Ovary (tissue), 9 donors: ENCODE measurements around the gene KRT3. TPM values are rescaled to one million over a fixed set of nuclear protein-coding genes. Genes with fewer than 3 reads are reported as not detected.

ENCODE experiments used
- DNase-seq, 5 donors: peaks; one replicate each; pipeline ENCODE4 v3.0.0-alpha.2; 2019 to 2020
- H3K27ac ChIP-seq, 2 donors: fragments of 200-600 bp; one replicate each; pipeline versions ENCODE4 v1.5.1 to v1.8.0; 2019 to 2022
- H3K27me3 ChIP-seq: fragments of 200-600 bp; one replicate; pipeline ENCODE4 v1.8.0; 2022
- H3K36me3 ChIP-seq: fragments of 200-600 bp; sonication (generic); one replicate; pipeline ENCODE4 v1.5.1; 2019
- H3K4me1 ChIP-seq: one replicate; pipeline ENCODE4 v1.8.1; 2013; ENCODE audit warnings: mild to moderate bottlenecking, moderate library complexity; ENCODE audit not compliant: insufficient read depth
- H3K4me3 ChIP-seq: fragments of 200-600 bp; sonication (generic); one replicate; pipeline ENCODE4 v1.5.1; 2017
- H3K9me3 ChIP-seq, 2 donors: fragments of 200-600 bp in 1 of 2; sonication (generic) in 1 of 2; one replicate each; pipeline versions ENCODE4 v1.5.1 to v1.8.1; 2013 to 2019; ENCODE audit warnings: mild to moderate bottlenecking in 1 of 2, moderate library complexity in 1 of 2
- CTCF ChIP-seq, 3 donors: fragments of 450-650 bp in 2 of 3; fragments of 200-600 bp in 1 of 3; IDR thresholded peaks; one replicate each; pipeline versions ENCODE4 v1.5.1 to v1.8.0; 2016 to 2022; ENCODE audit warnings: antibody characterized with exemption in 3 of 3, mild to moderate bottlenecking in 1 of 3
- EP300 ChIP-seq: sonication (generic); formaldehyde crosslinking; IDR thresholded peaks from one replicate; pipeline ENCODE4 v1.6.1; 2017; ENCODE audit warnings: antibody characterized with exemption
- POLR2A ChIP-seq: fragments of 450-650 bp; IDR thresholded peaks from one replicate; pipeline ENCODE4 v1.6.1; 2017; ENCODE audit warnings: antibody characterized with exemption, mild to moderate bottlenecking, moderate library complexity
- WGBS, 3 donors: extraction: QIAGEN DNeasy Blood & Tissue Kit in 1 of 3; methylation state at CpG; one replicate each; pipeline versions ENCODE4 v1.1.5 to v1.1.7; 2013 to 2017; 5-methylcytosine and 5-hydroxymethylcytosine counted together
- intact Hi-C, 4 donors: fragments of 100-400 bp; cut with DNase I; formaldehyde crosslinking; loops; one replicate each; pipeline versions ENCODE4 v1.11.0 to v1.15.1; 2022 to 2023
- polyA plus RNA-seq, 2 donors: library from polyadenylated mRNA; stranded (reverse); fragments of 200-250 nt in 1 of 2; fragments of 350-450 nt in 1 of 2; fragmentation: Illumina TruSeq in 1 of 2; extraction: RNeasy Lipid Tissue Mini Kit (QIAGEN cat#74804) in 1 of 2; gene quantifications; one replicate each; pipeline ENCODE4 v1.2.3, GENCODE V29; 2013 to 2014
- total RNA-seq, 7 donors: library from RNA; depleted of rRNA in 2 of 7; stranded (reverse); fragments of >200 nt in 2 of 7; fragmentation: NEBNext Ultra II Directional in 3 of 7; extraction: Animal tissue kit (Norgen Biotek cat#: 25700) in 3 of 7; gene quantifications; one replicate each; pipeline versions ENCODE4 v1.1.0 to v1.2.4, GENCODE V29; 2016 to 2023
- donor health status: DM: no; HTN: no; CAD: no; lungs with moderate emphysema.
- donor health status: DM: no; HTN: no; CAD: no.
- donor health status: Bipolar disorder and iron deficiency.
- donor health status: DM: yes; HTN: yes; CAD: no.
- donor health status: DM: no; HTN: no; CAD: no.
- donor health status: DM: yes; HTN: yes; CAD: no.

The KRT3 gene
- total and polyA plus RNA-seq, 9 donors = not detected

GRCh38 chr12:52745554-52745953 lies 50.4 kb downstream of the KRT3 start:
- Histone ChIP-seq H3K9me3 (no peaks in the 10 kb centered on the region), H3K27ac (no peak overlapping the region), H3K27me3 (no peaks in the 10 kb centered on the region), H3K36me3 (no peaks in the 10 kb centered on the region), H3K4me3 (no peak overlapping the region), H3K4me1 (no peaks in the 10 kb centered on the region)
- TF ChIP-seq CTCF (IDR thresholded peaks at IDR 0.05) = no peak
- intact Hi-C loops = no loop called here
- DNase-seq = no peak
- 70 to 83% (median 73%) methylated on average over 5 of the region's 5 CpGs for WGBS, 3 donors

- Histone ChIP-seq H3K9me3 (no peaks in the 10 kb centered on the region), H3K4me3 (no peak overlapping the region), H3K4me1 (no peaks in the 10 kb centered on the region), H3K36me3 (no peaks in the 10 kb centered on the region), H3K27ac (no peak overlapping the region), H3K27me3 (no peaks in the 10 kb centered on the region)
- TF ChIP-seq EP300 (no peak), CTCF (IDR thresholded peaks at IDR 0.05) (no peak), POLR2A (no peak)
- 44 to 67% (median 47%) methylated on average over 1 of the region's 1 CpG for WGBS, 3 donors
- intact Hi-C loops = no loop called here
- no peak for DNase-seq
These were observed 51.3 kb downstream of the KRT3 start for GRCh38 chr12:52744493-52745156.

GRCh38 chr12:52742822-52743457 lies 53.0 kb downstream of the KRT3 start:
- TF ChIP-seq EP300 = no peak
- TF ChIP-seq POLR2A = no peak
- no peak for TF ChIP-seq CTCF (IDR thresholded peaks at IDR 0.05)
- Histone ChIP-seq H3K27ac (no peak overlapping the region), H3K36me3 (no peaks in the 10 kb centered on the region), H3K4me1 (no peaks in the 10 kb centered on the region), H3K9me3 (no peaks in the 10 kb centered on the region), H3K27me3 (no peaks in the 10 kb centered on the region), H3K4me3 (no peak overlapping the region)
- intact Hi-C loops = no loop called here
- DNase-seq = no peak
- WGBS, 3 donors = 75 to 84% (median 84%) methylated on average over 3 of the region's 3 CpGs

- Histone ChIP-seq H3K27me3 (no peaks in the 10 kb centered on the region), H3K36me3 (no peaks in the 10 kb centered on the region), H3K27ac (no peak overlapping the region), H3K4me1 (no peaks in the 10 kb centered on the region), H3K4me3 (no peak overlapping the region), H3K9me3 (no peaks in the 10 kb centered on the region)
- intact Hi-C loops = no loop called here
- 62 to 76% (median 63%) methylated on average over 2 to 7 of the region's 7 CpGs for WGBS, 3 donors
- DNase-seq = no peak
- TF ChIP-seq POLR2A = no peak
- no peak for TF ChIP-seq CTCF (IDR thresholded peaks at IDR 0.05)
- TF ChIP-seq EP300 = no peak
These were observed 53.7 kb downstream of the KRT3 start for GRCh38 chr12:52742196-52742580.
